Endodermal cell (in vitro differentiated cells): Measurements from ENCODE around the gene GPS2. TPM values are rescaled to one million over a fixed set of nuclear protein-coding genes. Genes with fewer than 3 reads are reported as not detected.
A peak's percentile ranks its signal among the peaks of the same experiment; 100 is the strongest.

Source experiments
- DNase-seq: peaks from one replicate; pipeline ENCODE4 v3.0.0-alpha.2; 2017
- H3K27ac ChIP-seq: 2 replicates; pipeline ENCODE4 v1.5.1; 2013; ENCODE audit warnings: mild to moderate bottlenecking, low read depth, low read length, moderate library complexity
- H3K27me3 ChIP-seq: 2 replicates; pipeline ENCODE4 v1.6.1; 2013; ENCODE audit warnings: mild to moderate bottlenecking, low read length, moderate library complexity; ENCODE audit not compliant: insufficient read depth, control insufficient read depth, poor library complexity, severe bottlenecking
- H3K36me3 ChIP-seq: 2 replicates; pipeline ENCODE4 v1.7.0; 2013; ENCODE audit warnings: mild to moderate bottlenecking, low read length, moderate library complexity; ENCODE audit not compliant: control insufficient read depth, insufficient read depth
- H3K4me1 ChIP-seq: one replicate; pipeline ENCODE4 v1.7.0; 2013; ENCODE audit warnings: low read length; ENCODE audit not compliant: control insufficient read depth, insufficient read depth
- H3K4me3 ChIP-seq: 2 replicates; pipeline ENCODE4 v1.5.1; 2013; ENCODE audit warnings: mild to moderate bottlenecking, low read length, moderate library complexity
- H3K9ac ChIP-seq: 2 replicates; pipeline ENCODE4 v1.6.1; 2013; ENCODE audit warnings: mild to moderate bottlenecking, low read length, moderate library complexity; ENCODE audit not compliant: poor library complexity, severe bottlenecking; ENCODE audit errors: extremely low read depth
- H3K9me3 ChIP-seq: 2 replicates; pipeline ENCODE4 v1.6.1; 2013; ENCODE audit warnings: mild to moderate bottlenecking, low read length, moderate library complexity; ENCODE audit not compliant: control insufficient read depth
- H3K27ac Mint-ChIP-seq: 2 replicates; pipeline ENCODE4 v1.8.0; 2020; ENCODE audit warnings: mixed read lengths
- H3K27me3 Mint-ChIP-seq: 2 replicates; pipeline ENCODE4 v1.8.0; 2021; ENCODE audit warnings: mild to moderate bottlenecking, mixed read lengths; ENCODE audit not compliant: insufficient read depth
- H3K36me3 Mint-ChIP-seq: 2 replicates; pipeline ENCODE4 v1.8.0; 2020; ENCODE audit warnings: low read depth, mixed read lengths
- H3K4me1 Mint-ChIP-seq: 2 replicates; pipeline ENCODE4 v1.8.0; 2020; ENCODE audit warnings: mixed read lengths
- H3K4me3 Mint-ChIP-seq: 2 replicates; pipeline ENCODE4 v1.8.0; 2020; ENCODE audit warnings: mild to moderate bottlenecking, moderate library complexity, mixed read lengths
- H3K9me3 Mint-ChIP-seq: 2 replicates; pipeline ENCODE4 v1.8.0; 2020; ENCODE audit warnings: mild to moderate bottlenecking, mixed read lengths
- CTCF ChIP-seq: fragments of 200-600 bp; sonication (generic); conservative IDR thresholded peaks from 2 replicates; pipeline ENCODE4 v1.5.0; 2021; ENCODE audit warnings: antibody characterized with exemption, mild to moderate bottlenecking
- WGBS, 2 experiments: methylation state at CpG; one replicate each; pipeline versions ENCODE4 v1.1.5 to v1.1.7; 2013; ENCODE audit warnings: missing lambda C conversion rate in 2 of 2, mixed read lengths in 1 of 2; ENCODE audit not compliant: insufficient coverage in 1 of 2, insufficient read length in 1 of 2; 5-methylcytosine and 5-hydroxymethylcytosine counted together
- total RNA-seq, 2 donors: library from RNA; stranded (reverse); fragmentation: NEBNext Ultra II Directional in 1 of 2; extraction: Animal tissue kit (Norgen Biotek cat#: 25700) in 1 of 2; gene quantifications; 2 replicates in 1 of 2; 3 replicates in 1 of 2; pipeline ENCODE4 v1.2.1, GENCODE V29; 2021

The GPS2 gene
- total RNA-seq, 2 donors from 2014 or later, result 43.6 to 47.2 TPM

- Histone ChIP-seq H3K36me3 (peaks cover 24% of the 10 kb centered on the region), H3K9me3 (no peaks in the 10 kb centered on the region), H3K4me3 (peak overlapping the region; percentile 82), H3K27me3 (no peaks in the 10 kb centered on the region), H3K27ac (no peak overlapping the region), H3K9ac (no peak overlapping the region), H3K4me1 (no peaks in the 10 kb centered on the region)
- TF ChIP-seq CTCF, result no peak
- Mint-ChIP-seq H3K36me3 (peaks cover 16% of the 10 kb centered on the region), H3K4me3 (peak overlapping the region; percentile 81), H3K9me3 (no peaks in the 10 kb centered on the region), H3K27ac (no peak overlapping the region), H3K4me1 (peaks cover 10% of the 10 kb centered on the region), H3K27me3 (no peaks in the 10 kb centered on the region)
- 92 to 100% methylated on average over 1 of the region's 1 CpG for WGBS, 2 experiments
- DNase-seq, result no peak
These were observed 12.8 kb upstream of the GPS2 start for GRCh38 chr17:7328009-7328408.

GRCh38 chr17:7327501-7327900, 12.3 kb upstream of the GPS2 start:
- no peaks in the 10 kb centered on the region for H3K27me3 ChIP-seq
- H3K4me3 ChIP-seq, result peak overlapping the region; percentile 82
- Mint-ChIP-seq H3K4me3 (no peak overlapping the region), H3K9me3 (no peaks in the 10 kb centered on the region), H3K4me1 (peaks cover 10% of the 10 kb centered on the region), H3K36me3 (peaks cover 21% of the 10 kb centered on the region), H3K27ac (no peak overlapping the region), H3K27me3 (no peaks in the 10 kb centered on the region)
- peaks cover 29% of the 10 kb centered on the region for H3K36me3 ChIP-seq
- H3K9ac ChIP-seq, result no peak overlapping the region
- H3K9me3 ChIP-seq, result no peaks in the 10 kb centered on the region
- DNase-seq, result no peak
- WGBS, 2 experiments, result 93 to 97% methylated on average over 10 to 17 of the region's 17 CpGs
- no peak for TF ChIP-seq CTCF
- H3K4me1 ChIP-seq, result no peaks in the 10 kb centered on the region
- no peak overlapping the region for H3K27ac ChIP-seq

- no peak for DNase-seq
- no peak overlapping the region for H3K4me3 ChIP-seq
- H3K36me3 ChIP-seq, result peaks cover 34% of the 10 kb centered on the region
- Mint-ChIP-seq H3K27ac (no peak overlapping the region), H3K4me3 (no peak overlapping the region), H3K4me1 (peaks cover 10% of the 10 kb centered on the region), H3K27me3 (no peaks in the 10 kb centered on the region), H3K36me3 (peaks cover 25% of the 10 kb centered on the region), H3K9me3 (no peaks in the 10 kb centered on the region)
- whole genome bisulfite sequencing, 2 experiments, result 92% methylated on average over 7 of the region's 7 CpGs; no CpG with 5 or more reads in 1 of the 2 experiments
- no peak overlapping the region for H3K27ac ChIP-seq
- no peaks in the 10 kb centered on the region for H3K9me3 ChIP-seq
- no peaks in the 10 kb centered on the region for H3K4me1 ChIP-seq
- no peaks in the 10 kb centered on the region for H3K27me3 ChIP-seq
- H3K9ac ChIP-seq, result no peak overlapping the region
- TF ChIP-seq CTCF, result no peak
These were observed 11.9 kb upstream of the GPS2 start for GRCh38 chr17:7327056-7327455.
